ENCODE data around the gene SMG6. TPM values are rescaled to one million over a fixed set of nuclear protein-coding genes. Genes with fewer than 3 reads are reported as not detected.

The SMG6 gene
- total RNA-seq, 1 experiment from 2014 or later = 33.8 TPM

GRCh38 chr17:2028234-2028614 is 275.4 kb downstream of the SMG6 start:
- Histone ChIP-seq H3K4me3 (ENCODE audit: low read depth, low read length) (no peak overlapping the region), H3K36me3 (ENCODE audit: control insufficient read depth, insufficient read depth, low read length) (no peaks in the 10 kb centered on the region; the same call in 1 of the 2 replicates), H3K27me3 (replicated peaks; ENCODE audit: control insufficient read depth, insufficient read depth, low read length) (peaks cover 4% of the 10 kb centered on the region), H3K4me1 (peaks cover 22% of the 10 kb centered on the region; the same call in 1 of the 2 replicates), H3K9me3 (no peaks in the 10 kb centered on the region)
- CTCF ChIA-PET = interaction anchor here (3.2 kb wide), 1 partner anchor 119 kb away, joined by 23 read pairs; no protein-coding TSS in a partner anchor
- intact Hi-C loops (cut with micrococcal nuclease; ENCODE audit: unreplicated experiment) = no loop called here
- no peak for DNase-seq
- peaks cover 8% of the 10 kb centered on the region for H3K27me3 Mint-ChIP-seq (ENCODE audit: insufficient read depth, unreplicated experiment)
- TF ChIP-seq CTCF (IDR thresholded peaks at IDR 0.05; ENCODE audit: insufficient read depth in 1 of 2, low read depth in 1 of 2, low read length in 1 of 2, severe bottlenecking in 1 of 2, unreplicated experiment in 1 of 2) = no peak
- no peak overlapping the region for H3K27ac Mint-ChIP-seq (ENCODE audit: unreplicated experiment)
- POLR2A ChIA-PET = no interaction called here
- H3K4me1 Mint-ChIP-seq (ENCODE audit: low read depth, unreplicated experiment) = peaks cover 6% of the 10 kb centered on the region
- no peak overlapping the region for H3K4me3 Mint-ChIP-seq (ENCODE audit: unreplicated experiment)
- H3K9me3 Mint-ChIP-seq (ENCODE audit: unreplicated experiment) = no peaks in the 10 kb centered on the region
- BruUV-seq (replicated peaks) = no TSS peak
- H3K36me3 Mint-ChIP-seq (ENCODE audit: insufficient read depth, unreplicated experiment) = peaks cover 11% of the 10 kb centered on the region

- peaks cover 8% of the 10 kb centered on the region for H3K27me3 Mint-ChIP-seq (ENCODE audit: insufficient read depth, unreplicated experiment)
- CTCF ChIA-PET = interaction anchor here (3.2 kb wide), 1 partner anchor 119 kb away, joined by 23 read pairs; no protein-coding TSS in a partner anchor
- no peak overlapping the region for H3K4me3 Mint-ChIP-seq (ENCODE audit: unreplicated experiment)
These were observed 275.9 kb downstream of the SMG6 start for GRCh38 chr17:2027528-2028233.

More at GRCh38 chr17:2027528-2028233, 275.9 kb downstream of the SMG6 start:
- peaks cover 4% of the 10 kb centered on the region for H3K27me3 ChIP-seq (replicated peaks; ENCODE audit: control insufficient read depth, insufficient read depth, low read length)
- H3K9me3 ChIP-seq = no peaks in the 10 kb centered on the region
- POLR2A ChIA-PET = no interaction called here
- no peak for DNase-seq
- Mint-ChIP-seq H3K4me1 (ENCODE audit: low read depth, unreplicated experiment) (peaks cover 6% of the 10 kb centered on the region), H3K27ac (ENCODE audit: unreplicated experiment) (no peak overlapping the region), H3K36me3 (ENCODE audit: insufficient read depth, unreplicated experiment) (peaks cover 11% of the 10 kb centered on the region), H3K9me3 (ENCODE audit: unreplicated experiment) (no peaks in the 10 kb centered on the region)
- BruUV-seq (replicated peaks) = no TSS peak
- no peak for TF ChIP-seq CTCF (IDR thresholded peaks at IDR 0.05; ENCODE audit: insufficient read depth in 1 of 2, low read depth in 1 of 2, low read length in 1 of 2, severe bottlenecking in 1 of 2, unreplicated experiment in 1 of 2)
- intact Hi-C loops (cut with micrococcal nuclease; ENCODE audit: unreplicated experiment) = no loop called here
- peaks cover 22% of the 10 kb centered on the region; the same call in 1 of the 2 replicates for H3K4me1 ChIP-seq
- H3K36me3 ChIP-seq (ENCODE audit: control insufficient read depth, insufficient read depth, low read length) = no peaks in the 10 kb centered on the region; the same call in 1 of the 2 replicates
- H3K4me3 ChIP-seq (ENCODE audit: low read depth, low read length) = no peak overlapping the region
